HG02885 (cell line): ENCODE measurements around the gene PROM1.

Experiments
- ATAC-seq: cut with Tn5 transposase; IDR thresholded peaks from one replicate; pipeline ENCODE4 v1.9.1; 2021; ENCODE audit warnings: mild to moderate bottlenecking; ENCODE audit not compliant: unreplicated experiment, poor library complexity

The PROM1 gene, protein sequence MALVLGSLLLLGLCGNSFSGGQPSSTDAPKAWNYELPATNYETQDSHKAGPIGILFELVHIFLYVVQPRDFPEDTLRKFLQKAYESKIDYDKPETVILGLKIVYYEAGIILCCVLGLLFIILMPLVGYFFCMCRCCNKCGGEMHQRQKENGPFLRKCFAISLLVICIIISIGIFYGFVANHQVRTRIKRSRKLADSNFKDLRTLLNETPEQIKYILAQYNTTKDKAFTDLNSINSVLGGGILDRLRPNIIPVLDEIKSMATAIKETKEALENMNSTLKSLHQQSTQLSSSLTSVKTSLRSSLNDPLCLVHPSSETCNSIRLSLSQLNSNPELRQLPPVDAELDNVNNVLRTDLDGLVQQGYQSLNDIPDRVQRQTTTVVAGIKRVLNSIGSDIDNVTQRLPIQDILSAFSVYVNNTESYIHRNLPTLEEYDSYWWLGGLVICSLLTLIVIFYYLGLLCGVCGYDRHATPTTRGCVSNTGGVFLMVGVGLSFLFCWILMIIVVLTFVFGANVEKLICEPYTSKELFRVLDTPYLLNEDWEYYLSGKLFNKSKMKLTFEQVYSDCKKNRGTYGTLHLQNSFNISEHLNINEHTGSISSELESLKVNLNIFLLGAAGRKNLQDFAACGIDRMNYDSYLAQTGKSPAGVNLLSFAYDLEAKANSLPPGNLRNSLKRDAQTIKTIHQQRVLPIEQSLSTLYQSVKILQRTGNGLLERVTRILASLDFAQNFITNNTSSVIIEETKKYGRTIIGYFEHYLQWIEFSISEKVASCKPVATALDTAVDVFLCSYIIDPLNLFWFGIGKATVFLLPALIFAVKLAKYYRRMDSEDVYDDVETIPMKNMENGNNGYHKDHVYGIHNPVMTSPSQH

DNA sequence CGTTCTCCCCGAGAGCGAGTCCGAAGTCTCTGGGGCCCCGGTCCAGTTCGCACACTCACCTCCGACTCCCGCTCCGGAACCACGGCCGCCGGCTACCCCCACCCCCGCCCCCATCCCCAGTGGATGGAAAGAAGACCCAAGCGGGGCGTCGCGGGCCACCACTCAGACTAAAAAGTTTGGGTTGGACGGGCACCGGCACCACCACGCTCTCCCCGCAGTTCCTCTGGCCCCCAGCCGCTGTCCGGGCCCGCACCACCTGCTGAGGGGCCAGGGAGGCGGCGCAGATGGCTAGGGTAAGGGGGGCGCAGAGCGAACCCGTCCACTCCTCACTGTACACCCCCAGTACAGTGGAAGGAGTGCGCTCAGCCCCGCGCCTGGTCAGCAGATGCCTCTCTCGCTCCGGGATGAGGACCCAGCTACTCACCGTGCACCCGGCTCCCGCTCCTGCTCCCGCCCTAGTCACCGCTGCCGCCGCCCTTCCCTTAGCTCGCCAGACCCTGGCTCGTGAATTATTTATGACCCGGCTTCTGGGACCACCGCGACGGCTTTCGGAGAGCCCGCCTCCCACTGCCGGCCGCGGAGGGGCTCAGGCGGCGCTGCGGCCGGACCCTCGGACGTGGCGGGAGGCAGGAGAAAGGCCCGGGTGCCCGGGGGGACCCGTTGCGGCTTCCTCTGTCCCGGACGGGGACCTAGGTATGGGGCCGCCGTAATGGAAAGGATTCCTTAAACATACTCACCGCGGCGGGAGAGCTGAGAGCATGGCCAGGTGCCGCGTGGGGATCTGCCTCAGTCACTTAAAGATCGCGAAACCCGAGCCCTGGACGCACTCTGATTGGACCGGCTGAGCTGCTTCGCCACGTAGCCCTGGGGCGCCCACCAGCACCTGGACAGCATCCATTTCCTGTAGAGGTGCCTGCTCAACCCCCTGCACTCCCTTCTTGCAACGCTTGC lies at the start of gene PROM1:
TSS of gene PROM1 (minus strand) at position 783 of the 951 bp plus-strand sequence. CDS start 8,117 bp downstream, outside the sequence.
- no peak for ATAC-seq

GRCh38 chr4:16133406-16133805 lies 49.6 kb upstream of the PROM1 start:
- ATAC-seq = no peak

- ATAC-seq = no peak
These were observed 47.5 kb upstream of the PROM1 start for GRCh38 chr4:16131293-16131692.

DNA sequence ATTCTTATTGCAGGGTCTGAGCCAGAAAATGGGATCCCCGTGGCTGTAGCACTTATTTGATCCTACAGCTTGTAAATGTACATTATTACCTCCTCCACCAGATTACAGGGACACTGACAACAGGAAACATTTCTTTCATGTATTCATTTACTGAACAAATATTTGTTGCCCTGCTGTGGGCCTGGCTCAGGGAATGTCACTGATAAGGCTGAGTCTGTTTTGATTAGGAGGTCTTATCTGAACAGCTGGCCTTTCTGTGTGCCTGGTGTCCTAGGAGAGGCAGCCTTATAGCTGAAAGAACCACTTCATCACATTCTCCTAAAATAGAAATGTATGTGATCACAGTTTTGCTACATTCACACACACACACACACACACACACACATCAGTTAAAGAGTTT lies 45.5 kb upstream of the PROM1 start:
- no peak for ATAC-seq

DNA sequence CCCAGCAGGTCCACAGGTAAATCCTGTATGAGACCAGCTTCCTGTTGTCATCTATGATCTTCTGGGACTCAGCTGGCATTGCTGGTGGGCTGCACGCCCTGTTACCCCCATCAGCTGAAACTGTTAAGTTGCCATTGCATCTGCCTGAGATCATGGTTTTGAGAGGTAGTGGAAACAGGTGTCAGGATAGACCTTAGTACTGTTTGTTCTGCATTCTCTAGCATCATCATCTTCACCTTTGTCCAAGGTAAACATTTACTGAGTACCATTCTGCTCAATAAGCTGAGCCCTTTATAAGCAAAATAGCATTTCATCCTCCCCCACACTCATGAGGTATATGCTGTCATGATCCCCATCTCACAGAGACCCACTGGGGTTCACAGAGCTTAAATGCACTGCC lies 42.9 kb upstream of the PROM1 start:
- ATAC-seq = no peak

DNA sequence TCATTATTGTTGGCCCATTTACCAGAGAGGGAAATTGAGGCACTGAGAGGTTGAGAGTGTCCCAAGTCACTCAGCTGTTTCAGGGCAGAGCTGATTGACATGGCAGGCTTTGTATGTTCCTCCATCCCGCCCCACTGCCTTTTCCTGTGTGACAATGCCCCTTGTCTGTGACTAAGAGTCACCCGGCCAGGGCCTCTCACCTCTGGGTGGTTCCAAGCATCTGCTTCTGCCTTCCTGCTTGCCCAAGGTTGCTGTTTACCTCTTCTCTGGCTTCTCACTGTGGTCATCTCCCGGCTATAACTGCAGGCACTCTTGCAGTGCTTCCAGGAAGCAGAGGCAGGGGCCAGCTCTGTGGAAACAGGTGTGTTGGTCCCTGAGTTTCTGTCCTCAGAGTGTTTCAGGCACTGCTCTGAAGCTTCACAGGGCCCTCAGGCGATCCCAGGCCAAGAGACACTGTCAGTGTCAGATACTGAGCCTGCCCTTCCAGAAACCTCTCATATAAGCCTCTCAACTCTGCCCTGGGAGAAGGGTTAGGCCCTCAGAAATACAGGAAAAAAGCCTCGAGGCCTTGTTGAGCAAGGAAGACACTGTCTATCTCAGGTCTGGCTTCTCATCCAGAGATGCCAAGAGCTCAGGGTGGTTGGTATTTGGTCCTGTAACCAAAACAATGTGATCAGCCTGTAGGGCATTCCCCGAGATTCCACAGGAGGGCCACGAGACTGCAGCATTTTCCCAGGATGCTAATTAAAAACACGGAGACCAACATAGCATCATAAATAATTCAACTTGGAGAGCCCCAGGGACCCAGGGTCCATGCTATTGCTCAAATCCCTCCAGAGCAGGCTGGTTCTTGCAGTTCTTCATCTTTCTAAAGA lies 42.0 kb upstream of the PROM1 start:
- no peak for ATAC-seq

DNA sequence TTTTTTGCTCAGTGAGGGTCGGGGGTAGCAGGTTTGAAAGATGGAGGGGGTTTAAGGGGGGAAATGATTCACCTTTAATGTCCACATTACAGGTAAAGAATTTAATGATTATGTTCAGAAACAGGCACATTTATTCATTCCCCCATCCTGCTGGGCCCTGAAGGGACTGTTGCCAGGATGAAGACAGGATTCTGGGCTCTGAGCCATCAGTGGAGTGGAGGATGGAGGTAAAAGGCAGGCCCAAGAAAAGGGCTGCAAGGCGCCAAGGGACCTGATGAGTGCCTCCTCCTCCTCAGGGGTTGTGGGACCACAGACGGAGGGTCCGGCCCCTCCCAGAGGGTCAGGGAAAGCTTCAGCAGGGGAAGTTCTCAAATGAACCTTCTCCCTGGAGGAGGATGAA lies 40.4 kb upstream of the PROM1 start:
- ATAC-seq = no peak

GRCh38 chr4:16123356-16124084 lies 39.7 kb upstream of the PROM1 start:
- no peak for ATAC-seq

DNA sequence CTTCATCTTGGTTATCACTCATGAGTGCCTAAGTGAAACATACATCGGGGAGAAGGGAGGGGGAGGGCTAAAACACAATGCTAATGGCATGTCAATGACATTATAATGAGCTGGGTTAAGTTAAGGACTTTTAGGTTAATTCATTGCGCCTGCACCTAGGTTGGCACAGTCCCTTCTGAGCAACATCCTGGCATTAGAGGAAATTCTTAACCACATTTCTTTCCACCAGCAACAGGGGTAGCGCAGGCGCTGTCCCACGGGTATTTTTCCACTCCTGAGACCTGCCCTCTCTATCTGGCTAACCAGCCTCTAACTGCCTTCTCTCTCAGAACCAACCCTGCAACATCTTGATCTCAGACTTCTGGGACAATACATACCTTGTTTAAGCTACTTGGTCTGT lies 39.0 kb upstream of the PROM1 start:
- ATAC-seq = no peak

DNA sequence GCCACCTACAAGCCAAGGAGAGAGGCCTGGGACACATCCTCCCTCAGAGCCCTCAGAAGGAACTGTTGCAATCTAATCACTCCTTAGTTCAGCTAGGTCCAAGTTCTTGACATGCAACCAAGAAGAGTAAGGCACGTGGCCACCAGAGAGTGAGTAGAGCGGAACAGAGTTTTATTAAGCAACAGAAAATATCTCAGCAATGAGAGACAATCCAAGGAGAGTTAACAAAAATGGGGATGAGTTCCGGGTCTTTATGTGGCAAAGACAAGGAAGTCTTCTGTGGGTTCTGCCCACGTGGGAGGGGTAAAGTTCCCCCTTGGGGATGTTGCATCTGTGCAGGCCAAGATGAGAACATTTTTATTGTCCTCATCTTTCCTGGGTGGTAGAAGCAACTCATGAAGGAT lies 38.5 kb upstream of the PROM1 start:
- ATAC-seq = no peak

- ATAC-seq = peak; percentile 45
These were observed 36.9 kb upstream of the PROM1 start for GRCh38 chr4:16120720-16121119.

DNA sequence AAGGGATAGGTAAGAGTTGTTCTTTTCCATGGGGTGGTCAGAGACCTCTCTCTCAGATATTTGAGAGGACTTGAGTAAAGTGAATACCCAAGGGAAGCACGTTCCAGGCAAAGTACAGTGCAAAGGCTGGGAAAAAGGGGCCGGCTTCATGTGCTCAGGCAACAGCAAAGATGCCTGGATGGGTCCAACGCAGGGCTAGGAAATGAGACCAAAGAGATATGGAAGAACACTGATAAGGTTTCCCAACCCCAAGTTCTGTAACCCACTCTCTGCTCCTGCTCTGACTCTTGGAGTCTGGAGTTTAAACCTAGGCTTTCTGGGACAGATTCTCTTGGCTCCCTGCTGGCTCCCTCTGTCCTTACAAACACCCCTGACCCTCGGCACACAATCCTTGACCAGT lies 36.2 kb upstream of the PROM1 start:
- ATAC-seq = no peak

DNA sequence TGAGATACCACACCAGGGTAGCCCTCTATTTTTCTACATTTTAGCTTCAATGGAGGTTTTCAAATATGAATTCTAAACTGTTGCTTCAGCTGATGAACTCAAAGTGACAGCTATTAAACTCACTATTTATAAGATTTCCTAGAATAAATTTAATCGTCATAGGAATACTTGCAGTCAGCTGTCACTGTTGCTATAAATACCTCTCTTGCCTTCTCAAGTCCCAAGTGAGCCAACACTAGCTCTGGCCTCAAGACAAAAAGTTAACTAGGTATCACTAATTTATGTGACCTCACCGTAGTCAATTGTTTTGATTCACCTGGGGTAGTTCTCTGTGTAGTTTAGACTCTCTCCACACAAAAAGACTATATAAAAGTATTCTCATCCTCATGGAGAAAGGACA lies 34.3 kb upstream of the PROM1 start:
- ATAC-seq = no peak

GRCh38 chr4:16117164-16117563 lies 33.3 kb upstream of the PROM1 start:
- ATAC-seq = no peak

- no peak for ATAC-seq
These were observed 32.7 kb upstream of the PROM1 start for GRCh38 chr4:16116493-16116990.

DNA sequence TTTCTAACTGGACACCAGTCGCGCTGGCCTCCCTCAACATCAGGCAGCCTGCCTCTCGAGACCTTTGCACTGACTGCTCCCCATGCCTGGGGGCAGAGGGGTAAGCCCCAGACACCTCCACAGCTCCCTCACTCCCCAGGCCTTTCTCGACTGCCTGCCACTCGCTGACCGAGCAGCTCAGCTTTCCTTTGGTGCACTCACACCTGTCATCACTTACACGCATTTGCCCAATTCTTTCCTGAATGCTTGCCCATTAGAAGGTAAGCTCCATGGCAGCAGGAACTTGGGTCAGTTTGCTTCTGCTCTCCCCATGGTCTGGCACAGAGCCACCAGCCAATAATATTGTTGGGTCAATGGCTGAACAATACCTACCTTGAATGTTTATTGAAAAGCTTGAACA lies 32.2 kb upstream of the PROM1 start:
- no peak for ATAC-seq

GRCh38 chr4:16114546-16114945 lies 30.7 kb upstream of the PROM1 start:
- no peak for ATAC-seq

DNA sequence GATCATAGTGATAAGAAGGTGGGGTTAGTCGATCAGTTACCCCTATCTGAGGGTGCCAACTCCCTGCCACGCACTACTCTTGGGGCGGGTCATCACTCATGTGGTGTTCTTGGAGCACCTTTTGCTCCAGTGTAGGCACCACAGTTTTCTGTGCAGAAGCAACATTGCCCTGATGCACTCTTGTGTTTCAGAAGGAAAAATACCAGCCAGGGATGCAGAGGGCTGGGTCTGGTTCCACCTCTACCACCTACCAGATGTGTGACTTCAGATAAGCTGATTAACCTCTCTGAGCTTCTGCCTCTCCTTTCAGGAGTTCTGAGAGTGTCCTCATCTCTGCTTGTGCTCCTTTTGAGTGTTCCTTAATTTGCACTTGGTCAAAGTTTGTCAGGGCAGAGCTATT lies 29.9 kb upstream of the PROM1 start:
- ATAC-seq = no peak

DNA sequence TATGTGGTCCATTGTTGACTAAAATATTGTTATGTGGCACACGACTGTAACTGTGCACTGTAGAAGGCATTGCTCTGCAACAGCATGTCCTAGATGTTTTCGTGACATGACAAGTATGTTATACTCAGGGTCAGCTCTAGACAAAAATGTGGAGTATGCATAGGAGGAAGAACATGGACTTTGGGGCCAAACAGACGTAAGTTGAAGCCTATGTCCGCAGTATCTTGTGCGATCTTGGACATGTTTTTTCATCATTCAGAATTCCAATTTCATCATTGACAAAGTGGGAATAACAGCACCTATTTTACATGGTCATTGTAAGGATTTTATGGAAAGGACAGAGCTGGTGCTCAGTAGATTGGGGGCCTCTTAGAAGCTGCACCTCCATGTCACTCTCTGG lies 27.7 kb upstream of the PROM1 start:
- no peak for ATAC-seq
